ENCODE measurements around the gene ALPI.
"Not testable (repeated sequence)": the region's sequence is repeated elsewhere in the genome, so short reads cannot be mapped to it uniquely, and the experiment has no call there.

The ALPI gene

DNA sequence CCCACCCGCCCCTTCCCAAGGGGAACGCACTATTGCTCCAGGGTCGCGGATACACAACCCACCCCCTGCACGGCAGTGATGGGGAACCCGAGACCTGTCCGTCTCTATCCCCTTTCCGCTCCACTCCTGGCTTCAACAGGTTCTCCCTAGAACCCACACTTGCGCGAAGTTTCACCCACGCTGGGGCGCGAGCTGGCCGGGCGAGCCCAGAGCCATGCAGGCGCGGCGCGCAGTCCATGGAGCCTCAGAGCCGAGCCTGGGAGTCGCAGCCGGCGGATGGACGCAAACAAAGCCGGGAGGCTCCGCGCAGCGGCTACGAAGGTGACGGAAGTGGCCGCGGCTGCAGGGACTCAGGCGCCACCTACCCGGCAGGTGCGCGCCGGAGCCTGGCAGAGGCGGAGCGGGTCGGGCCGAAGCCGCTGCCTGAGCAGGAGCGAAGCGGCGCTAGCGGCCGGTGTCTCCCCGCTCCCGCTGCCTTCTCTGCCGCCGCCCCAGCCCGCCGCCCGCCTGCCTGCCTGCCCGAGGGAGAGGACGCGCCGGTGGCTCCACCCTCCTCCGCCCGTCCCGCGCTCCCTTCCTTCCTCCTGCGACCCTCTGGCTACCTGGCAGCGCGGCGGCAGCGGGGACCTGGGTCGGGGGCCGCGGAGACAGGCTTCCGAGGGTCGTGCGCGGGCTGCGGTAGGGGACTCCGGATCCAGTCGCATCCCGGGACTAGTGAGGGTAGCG, 35.3 kb upstream of the ALPI start:
- peak; percentile 69 for DNase-seq (ENCODE audit: low spot score)

DNA sequence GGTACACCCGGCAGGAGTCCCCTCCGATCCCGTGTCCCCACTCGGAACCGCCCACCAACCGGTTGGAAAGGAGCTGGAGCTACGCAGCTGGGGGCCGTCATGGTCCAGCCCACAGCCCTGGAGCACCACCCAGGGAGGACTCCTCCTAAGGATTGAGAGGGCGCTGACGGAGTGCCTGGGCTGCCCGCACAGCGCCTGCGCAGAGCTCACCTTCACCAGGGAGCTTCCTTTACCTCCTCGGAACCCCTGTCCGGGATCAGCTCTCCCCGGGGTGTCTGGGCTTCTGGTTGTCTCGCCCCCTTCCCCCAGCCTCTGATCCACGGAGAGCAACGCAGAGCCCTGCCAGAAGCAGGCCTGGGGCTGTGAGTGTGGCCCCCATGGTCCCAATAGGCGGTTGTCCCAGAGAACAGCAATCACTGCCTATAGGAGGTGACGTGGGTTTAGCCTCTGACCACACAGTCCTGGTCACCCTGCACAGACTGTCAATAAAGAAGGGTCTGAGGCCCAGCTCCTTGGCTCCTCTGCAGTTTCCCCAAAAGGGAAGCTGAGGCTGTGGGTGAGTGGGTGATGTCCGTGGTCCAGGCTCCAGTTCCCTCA, 34.7 kb upstream of the ALPI start:
- DNase-seq (ENCODE audit: low spot score), result no peak

DNA sequence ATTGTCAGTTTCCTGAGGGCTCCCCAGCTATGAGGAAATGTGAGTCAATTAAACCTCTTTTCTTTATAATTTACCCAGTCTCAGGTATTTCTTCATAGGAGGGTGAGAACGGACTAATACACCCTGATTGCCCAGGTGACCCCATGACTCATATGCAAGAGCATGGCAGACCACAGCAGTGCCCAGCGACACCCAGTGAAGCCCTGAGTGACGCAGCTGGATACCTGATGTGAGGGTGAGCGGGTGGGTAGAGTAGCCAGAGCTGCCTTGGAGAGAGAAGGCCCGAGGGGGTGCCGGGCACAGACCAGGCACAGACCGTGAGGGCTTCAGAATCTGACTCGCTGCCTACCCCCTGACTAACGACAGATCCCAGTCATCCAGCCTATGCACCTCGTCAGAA, 33.9 kb upstream of the ALPI start:
- DNase-seq (ENCODE audit: low spot score), result no peak

DNA sequence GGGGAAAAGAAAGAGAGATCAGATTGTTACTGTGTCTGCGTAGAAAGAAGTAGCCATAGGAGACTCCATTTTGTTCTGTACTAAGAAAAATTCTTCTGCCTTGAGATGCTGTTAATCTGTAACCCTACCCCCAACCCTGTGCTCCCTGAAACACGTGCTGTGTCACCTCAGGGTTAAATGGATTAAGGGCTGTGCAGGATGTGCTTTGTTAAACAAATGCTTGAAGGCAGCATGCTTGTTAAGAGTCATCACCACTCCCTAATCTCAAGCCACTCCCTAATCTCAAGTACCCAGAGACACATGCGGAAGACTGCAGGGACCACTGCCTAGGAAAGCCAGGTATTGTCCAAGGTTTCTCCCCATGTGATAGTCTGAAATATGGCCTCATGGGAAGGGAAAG, 33.0 kb upstream of the ALPI start:
- not testable (repeated sequence) for DNase-seq (ENCODE audit: low spot score)

DNA sequence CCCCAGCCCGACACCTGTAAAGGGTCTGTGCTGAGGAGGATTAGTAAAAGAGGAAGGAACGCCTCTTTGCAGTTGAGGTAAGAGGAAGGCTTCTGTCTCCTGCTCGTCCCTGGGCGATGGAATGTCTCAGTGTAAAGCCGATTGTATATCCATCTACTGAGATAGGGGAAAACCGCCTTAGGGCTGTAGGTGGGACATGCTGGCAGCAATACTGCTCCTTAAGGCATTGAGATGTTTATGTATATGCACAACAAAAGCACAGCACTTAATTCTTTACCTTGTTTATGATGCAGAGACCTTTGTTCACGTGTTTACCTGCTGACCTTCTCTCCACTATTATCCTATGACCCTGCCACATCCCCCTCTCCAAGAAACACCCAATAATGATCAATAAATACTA, 32.5 kb upstream of the ALPI start:
- DNase-seq (ENCODE audit: low spot score), result not testable (repeated sequence)

- no peak for DNase-seq (ENCODE audit: low spot score)
Measured at GRCh38 chr2:232431705-232432590, 24.0 kb upstream of the ALPI start.

DNA sequence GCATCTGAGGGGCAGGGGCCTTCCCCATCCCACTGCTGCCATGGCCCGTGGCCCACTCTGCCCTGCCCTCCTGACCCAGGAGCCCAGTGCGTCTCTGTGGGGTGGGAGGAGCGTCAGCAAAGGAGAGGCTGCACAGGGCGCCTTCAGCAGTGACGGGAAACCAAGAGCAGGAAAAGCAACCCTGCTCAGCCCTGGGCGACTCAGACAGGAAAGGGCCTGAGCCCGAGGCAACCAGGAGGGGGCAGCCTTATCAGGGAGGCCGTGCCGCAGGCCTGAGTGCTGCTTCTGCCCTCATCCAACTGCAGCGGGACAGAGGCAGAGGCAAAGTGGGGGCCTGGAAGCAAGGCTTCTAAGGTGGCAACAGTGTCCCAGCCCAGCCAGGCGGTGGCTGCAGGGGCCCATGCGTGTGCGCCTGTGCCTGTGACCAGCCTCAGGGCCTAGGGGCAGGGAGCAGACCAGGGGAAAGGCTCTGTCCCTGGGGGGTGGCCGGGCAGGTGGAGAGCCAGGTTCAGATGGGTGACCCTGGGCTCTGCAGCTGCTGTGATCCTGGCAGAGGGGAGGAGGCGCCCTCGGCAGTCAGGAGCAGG, 23.3 kb upstream of the ALPI start:
- no peak for DNase-seq (ENCODE audit: low spot score)

GRCh38 chr2:232433622-232434021, 22.3 kb upstream of the ALPI start:
- DNase-seq (ENCODE audit: low spot score), result not testable (repeated sequence)

DNA sequence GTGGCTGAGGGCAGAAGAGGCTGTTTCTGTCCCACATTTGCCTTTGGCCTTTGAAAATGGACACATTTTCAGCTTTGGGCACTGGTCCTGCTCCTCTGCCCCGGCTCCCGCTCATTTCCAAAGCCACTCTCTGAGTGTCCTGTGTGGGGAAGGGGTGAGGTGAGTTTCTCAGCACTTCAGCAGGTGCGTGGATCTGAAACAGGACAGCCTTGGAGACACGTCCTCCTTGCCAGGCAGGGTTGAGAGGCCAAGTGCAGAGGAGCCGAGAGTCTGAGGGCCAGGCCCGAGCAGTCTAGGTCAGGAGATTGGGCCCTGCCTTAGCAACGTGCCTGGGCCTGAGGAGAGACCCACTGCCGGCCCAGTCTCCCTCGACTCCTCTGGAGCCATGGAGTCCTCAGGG, 21.9 kb upstream of the ALPI start:
- DNase-seq (ENCODE audit: low spot score), result no peak

DNA sequence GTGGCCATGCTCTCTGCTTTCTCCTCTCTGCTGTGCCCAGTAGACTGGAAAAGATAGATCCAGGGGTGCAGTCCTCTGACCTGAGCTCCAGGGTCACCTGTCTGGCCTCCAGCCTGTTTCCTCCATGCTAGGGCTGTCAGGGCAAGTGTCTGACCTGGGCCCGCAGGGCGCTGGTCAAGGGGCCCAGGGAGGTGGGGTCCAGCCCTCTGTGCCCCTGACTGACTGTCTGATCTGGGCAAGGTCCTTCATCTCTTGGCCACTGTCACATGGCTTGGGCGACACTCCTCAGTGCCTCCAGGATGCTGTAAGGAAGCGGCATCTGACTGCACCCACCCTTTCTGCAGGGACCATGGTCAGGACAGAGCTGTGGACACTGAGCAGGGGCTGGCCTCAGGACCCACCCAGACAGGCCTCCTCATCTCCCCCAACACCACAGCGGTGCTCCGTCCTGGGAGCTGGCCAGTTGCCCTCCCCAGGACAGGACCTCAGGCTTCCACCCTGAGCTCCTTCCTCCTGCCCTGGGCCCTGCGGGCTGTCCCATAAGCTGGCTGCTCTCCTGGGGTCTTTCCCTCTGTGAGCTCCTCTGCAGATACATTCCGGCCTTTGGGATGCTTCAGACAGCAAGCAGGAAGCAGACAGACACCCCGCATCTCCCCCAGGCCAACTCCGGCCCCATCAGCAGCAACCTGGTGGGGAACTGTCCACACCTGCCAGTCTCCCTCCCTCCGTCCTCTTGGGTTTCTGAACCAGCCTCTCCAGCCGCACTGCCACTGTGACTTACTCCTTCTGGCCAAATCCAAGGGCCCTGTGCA, 21.2 kb upstream of the ALPI start:
- no peak for DNase-seq (ENCODE audit: low spot score)

GRCh38 chr2:232435375-232435648, 20.6 kb upstream of the ALPI start:
- DNase-seq (ENCODE audit: low spot score), result no peak

DNA sequence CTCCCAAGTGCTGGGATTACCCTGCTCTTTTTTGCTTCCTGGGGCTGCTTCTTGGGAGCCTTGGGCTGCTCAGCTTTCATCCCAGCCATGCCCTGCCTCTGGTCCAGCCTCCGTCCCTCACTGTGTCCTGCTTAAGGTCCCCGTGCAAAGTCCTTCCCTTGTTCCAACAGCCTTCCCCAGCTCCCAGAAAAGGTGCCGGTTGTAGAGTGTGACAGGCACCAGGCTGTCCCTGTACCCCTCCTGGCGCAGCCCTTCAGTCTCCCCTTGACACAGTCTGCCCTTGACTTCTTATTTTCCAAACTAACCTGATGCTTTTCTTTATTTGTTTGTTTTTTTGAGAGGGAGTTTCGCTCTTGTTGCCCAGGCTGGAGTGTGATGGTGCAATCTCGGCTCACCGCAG, 20.1 kb upstream of the ALPI start:
- DNase-seq (ENCODE audit: low spot score), result no peak

- no peak for DNase-seq (ENCODE audit: low spot score)
Measured at GRCh38 chr2:232436381-232437194, 19.4 kb upstream of the ALPI start.

DNA sequence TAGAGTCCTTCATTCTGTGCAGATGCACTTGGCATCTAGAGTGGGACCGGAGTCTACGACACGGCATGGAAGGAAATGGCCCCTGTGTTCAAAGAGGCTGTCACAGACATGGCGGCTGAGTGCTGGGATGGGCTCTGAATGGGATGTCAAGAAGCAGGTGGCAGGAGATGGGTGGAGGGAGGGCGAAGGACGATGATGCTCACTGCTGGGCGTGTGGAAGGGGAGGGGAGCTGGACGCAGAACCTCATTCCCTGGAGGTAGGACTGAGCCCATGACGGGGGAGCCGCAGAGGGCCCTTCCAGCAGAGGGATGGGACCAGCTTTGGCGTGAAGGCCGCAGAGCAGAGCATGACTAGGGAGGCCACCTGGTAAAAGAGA, 18.8 kb upstream of the ALPI start:
- no peak for DNase-seq (ENCODE audit: low spot score)

GRCh38 chr2:232438091-232438490, 17.9 kb upstream of the ALPI start:
- DNase-seq (ENCODE audit: low spot score), result no peak

GRCh38 chr2:232438951-232439757, 16.8 kb upstream of the ALPI start:
- DNase-seq (ENCODE audit: low spot score), result no peak

DNA sequence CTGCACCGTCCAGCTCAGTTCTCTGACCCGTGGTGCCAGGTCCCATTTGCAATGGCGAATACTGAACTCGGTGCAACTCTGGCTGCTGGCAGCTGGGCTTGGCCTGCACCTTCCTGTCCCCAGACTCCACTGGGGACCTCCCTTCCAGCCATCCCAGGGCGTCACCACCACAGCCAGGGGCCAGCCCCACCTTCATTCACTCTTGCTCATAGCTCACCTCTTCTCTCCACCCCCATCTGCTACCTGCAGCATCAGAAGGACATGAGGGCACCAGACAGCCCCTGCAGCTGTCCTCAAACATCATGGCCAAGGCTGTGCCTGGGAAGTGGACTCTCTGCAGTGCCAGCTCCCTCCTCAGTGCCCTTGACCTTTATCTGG, 16.2 kb upstream of the ALPI start:
- DNase-seq (ENCODE audit: low spot score), result no peak

DNA sequence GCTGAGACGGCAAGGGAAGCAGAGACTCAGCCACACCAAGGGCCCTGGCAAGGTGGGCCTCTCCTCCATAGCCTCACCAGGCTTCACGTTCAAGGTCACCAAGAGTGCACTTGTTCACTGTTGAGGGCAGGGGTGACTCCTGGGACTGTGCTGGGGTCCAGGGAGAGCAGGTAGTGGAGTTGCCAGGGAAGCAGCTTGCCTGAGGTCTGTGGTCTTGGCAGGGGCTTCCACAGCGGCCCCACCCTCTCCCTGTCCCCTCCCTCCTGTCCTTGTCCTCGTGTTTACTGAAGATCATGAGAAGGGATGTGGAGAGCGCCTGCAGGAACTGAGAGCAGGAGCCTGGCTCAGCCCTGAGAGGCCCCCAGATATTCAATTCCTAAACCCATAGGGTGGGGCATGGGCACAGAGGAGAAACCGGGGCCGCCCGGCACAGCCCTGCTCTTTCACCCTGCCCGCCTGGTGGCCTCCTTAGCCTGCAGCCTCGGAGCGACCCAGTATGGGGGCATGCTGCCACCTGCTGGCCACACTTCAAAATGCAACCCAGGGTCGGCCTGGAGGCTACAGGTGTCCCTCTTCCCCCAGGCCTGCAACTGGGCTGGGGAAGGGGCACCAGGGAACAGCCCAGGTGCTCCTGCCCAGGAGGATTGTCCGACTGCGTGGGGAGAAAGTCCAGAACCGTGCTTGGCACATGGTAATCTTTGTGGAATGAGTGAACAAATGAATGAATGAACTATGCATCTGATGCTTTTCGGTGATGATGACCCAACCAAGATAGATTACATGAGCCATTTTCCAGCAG, 15.5 kb upstream of the ALPI start:
- DNase-seq (ENCODE audit: low spot score), result peak; percentile 83

DNA sequence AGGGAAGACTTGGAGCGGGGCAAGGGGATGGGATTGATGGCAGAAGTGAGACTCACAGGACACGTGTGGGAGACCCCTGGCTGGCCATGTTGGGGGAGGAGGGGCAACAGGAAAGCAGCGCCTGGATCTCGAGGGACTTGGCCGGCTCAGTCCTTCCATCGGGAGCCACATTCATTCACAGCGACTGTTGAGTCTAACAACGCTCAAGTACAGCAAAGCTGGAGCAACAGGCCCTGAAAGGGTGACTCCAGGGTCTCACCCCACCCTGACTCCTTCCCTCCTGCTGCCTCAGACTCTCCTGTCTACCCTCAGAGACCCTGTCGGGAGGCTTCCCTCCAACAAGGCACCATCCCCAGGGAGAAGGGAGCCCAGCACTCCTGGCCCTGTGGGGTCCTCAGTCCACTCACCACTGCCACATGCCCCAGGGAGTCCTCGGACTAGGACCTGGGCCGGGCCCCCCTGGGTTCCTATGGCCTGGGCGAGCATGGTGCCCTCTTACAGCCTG, 14.8 kb upstream of the ALPI start:
- DNase-seq (ENCODE audit: low spot score), result no peak

All from germinal center (tissue), 1 donor.